GM21619 (cell line): ENCODE results near the gene OR4B1.

Source experiments
- ATAC-seq: cut with Tn5 transposase; IDR thresholded peaks from one replicate; pipeline ENCODE4 v1.9.1; 2021; ENCODE audit not compliant: unreplicated experiment

OR4B1 gene

DNA sequence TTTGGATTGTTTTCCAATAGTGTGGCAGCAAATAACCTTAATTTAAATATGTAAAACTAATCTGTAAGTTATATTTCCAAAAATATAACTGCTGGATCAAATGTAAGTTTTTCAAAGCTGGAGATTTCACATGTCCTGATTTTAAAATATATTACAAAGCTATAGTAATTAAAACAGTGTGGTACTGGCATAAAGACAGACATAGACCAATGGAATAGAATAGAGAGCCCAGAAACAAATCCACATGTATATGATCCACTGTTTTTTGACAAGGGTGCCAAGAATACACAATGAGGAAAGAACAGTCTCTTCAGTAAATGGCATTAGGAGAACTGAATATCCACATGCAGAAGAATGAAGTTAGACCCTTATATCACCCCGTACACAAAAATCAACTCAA, 32.3 kb downstream of the OR4B1 start:
- no peak for ATAC-seq

DNA sequence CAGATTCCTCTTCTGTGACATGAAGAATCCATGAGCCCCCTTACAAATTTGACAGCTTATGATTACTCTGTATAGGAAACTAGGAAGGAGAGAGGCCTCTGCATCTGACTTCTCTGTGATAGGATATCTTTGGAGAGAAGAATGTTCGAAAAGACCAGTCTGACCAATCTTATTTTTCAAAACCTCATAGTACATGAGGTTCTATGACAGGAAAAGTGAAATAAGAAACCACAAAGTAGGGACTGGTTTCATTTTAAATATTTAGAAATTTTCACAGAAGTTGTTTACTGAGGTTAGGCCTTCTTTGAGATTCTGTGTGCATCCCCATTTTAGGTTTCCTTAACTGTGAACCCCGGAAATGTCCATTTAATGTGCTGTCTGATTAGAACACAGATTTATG, 45.0 kb downstream of the OR4B1 start:
- ATAC-seq: no peak

GRCh38 chr11:48263423-48263911, 46.9 kb downstream of the OR4B1 start, which contains the start of gene OR4X1:
TSS of gene OR4X1 (plus strand) at chr11:48263861. CDS start at chr11:48263861, 0 bp downstream.
- ATAC-seq: no peak
